Activated naive CD8-positive, alpha-beta T cell treated with anti-CD3 and anti-CD28 coated beads, Interleukin-2, amount 10 ng/mL, durations not matched to agents 7 days and 5 days (primary cell): ENCODE measurements around the gene SPTB. TPM values are rescaled to one million over a fixed set of nuclear protein-coding genes. Genes with fewer than 3 reads are reported as not detected.

Experiments used
- ATAC-seq: fragments of 150-1000 bp; cut with Tn5 transposase; one replicate; pipeline ENCODE4 v1.10.0; 2021; ENCODE audit warnings: low read depth, moderate library complexity
- POLR2A ChIA-PET: fragments of 350-600 bp; sonication (Branson Sonifier 250); formaldehyde crosslinking; loops from one replicate; lab custom pipeline; 2021; ENCODE audit warnings: antibody characterized with exemption; lab: Charles Lee
- DNase-seq: peaks from one replicate; pipeline ENCODE4 v3.0.0; 2021
- H3K27ac Mint-ChIP-seq: one replicate; pipeline ENCODE4 v1.8.0; 2022; ENCODE audit warnings: mild to moderate bottlenecking, mixed read lengths
- H3K27me3 Mint-ChIP-seq: one replicate; pipeline ENCODE4 v1.8.0; 2022; ENCODE audit warnings: mild to moderate bottlenecking, moderate library complexity, mixed read lengths
- H3K36me3 Mint-ChIP-seq: one replicate; pipeline ENCODE4 v1.8.0; 2021; ENCODE audit warnings: mild to moderate bottlenecking, mixed read lengths
- H3K4me1 Mint-ChIP-seq: one replicate; pipeline ENCODE4 v1.8.0; 2021; ENCODE audit warnings: mixed read lengths
- H3K4me3 Mint-ChIP-seq: one replicate; pipeline ENCODE4 v1.8.0; 2022; ENCODE audit warnings: mild to moderate bottlenecking, moderate library complexity, mixed read lengths
- H3K9me3 Mint-ChIP-seq: one replicate; pipeline ENCODE4 v1.8.0; 2021; ENCODE audit warnings: mixed read lengths
- total RNA-seq, 2 experiments: library from RNA; stranded (reverse); gene quantifications; one replicate each; pipeline ENCODE4 v1.2.3, GENCODE V29; 2021

SPTB gene
- total RNA-seq, 2 experiments from 2014 or later: not detected

DNA sequence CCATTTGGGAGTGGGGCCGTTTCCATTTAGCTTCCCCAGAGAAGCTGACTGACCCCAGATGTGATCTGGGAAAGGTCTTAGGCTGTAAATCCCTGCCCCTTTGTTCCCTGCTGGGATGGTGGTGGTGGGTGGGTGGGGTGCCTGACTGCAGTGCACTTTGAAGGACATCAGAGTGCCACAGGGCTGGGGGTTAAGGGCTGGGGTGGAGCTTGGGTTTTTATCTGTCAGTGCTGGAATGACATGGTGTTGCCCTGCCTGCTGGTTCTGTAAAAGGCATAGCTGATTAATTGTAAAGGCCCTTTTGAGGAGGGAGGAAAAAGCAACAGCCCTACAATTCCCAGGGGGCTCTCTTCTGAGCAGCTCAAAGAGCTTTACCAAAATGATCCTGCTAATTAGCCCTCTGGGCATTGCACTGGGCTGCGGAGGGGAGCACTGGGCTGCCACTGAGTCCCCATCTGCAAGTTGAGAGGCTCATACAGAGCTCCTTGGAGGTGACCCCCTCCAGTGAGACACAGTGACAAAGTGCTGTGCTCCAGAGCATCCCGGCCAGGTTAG, 154.4 kb downstream of the SPTB start:
- ATAC-seq: no peak
- Mint-ChIP-seq H3K27me3 (peaks cover 23% of the 10 kb centered on the region), H3K27ac (no peak overlapping the region), H3K9me3 (no peaks in the 10 kb centered on the region), H3K4me3 (no peak overlapping the region), H3K36me3 (no peaks in the 10 kb centered on the region), H3K4me1 (peaks cover 33% of the 10 kb centered on the region)
- DNase-seq: no peak
- POLR2A ChIA-PET: interaction anchor here (0.6 kb wide), 1 partner anchor 264 kb away, joined by 3 read pairs; no protein-coding TSS in a partner anchor

DNA sequence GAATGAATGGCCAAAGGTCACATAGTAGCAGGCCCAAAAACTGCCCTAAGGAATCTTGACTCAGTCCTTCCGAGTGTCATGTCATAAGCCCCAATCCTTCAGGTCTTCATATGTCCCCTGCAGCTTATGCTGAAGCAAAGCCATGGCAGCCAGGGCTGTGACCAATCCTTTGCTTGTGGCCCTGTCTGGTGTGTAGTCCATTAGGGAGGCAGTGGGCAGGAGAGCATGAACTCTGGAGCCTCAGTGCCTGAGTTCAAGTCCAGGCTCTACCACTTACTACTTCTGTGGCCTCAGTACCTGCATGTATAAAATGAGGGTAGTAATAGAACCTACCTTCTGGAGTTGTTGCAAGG, 155.2 kb downstream of the SPTB start:
- Mint-ChIP-seq H3K9me3 (no peaks in the 10 kb centered on the region), H3K4me3 (no peak overlapping the region), H3K36me3 (no peaks in the 10 kb centered on the region), H3K27ac (peak overlapping the region; percentile 16), H3K4me1 (peaks cover 27% of the 10 kb centered on the region), H3K27me3 (peaks cover 23% of the 10 kb centered on the region)
- ATAC-seq: no peak
- DNase-seq: no peak
- POLR2A ChIA-PET: no interaction called here

DNA sequence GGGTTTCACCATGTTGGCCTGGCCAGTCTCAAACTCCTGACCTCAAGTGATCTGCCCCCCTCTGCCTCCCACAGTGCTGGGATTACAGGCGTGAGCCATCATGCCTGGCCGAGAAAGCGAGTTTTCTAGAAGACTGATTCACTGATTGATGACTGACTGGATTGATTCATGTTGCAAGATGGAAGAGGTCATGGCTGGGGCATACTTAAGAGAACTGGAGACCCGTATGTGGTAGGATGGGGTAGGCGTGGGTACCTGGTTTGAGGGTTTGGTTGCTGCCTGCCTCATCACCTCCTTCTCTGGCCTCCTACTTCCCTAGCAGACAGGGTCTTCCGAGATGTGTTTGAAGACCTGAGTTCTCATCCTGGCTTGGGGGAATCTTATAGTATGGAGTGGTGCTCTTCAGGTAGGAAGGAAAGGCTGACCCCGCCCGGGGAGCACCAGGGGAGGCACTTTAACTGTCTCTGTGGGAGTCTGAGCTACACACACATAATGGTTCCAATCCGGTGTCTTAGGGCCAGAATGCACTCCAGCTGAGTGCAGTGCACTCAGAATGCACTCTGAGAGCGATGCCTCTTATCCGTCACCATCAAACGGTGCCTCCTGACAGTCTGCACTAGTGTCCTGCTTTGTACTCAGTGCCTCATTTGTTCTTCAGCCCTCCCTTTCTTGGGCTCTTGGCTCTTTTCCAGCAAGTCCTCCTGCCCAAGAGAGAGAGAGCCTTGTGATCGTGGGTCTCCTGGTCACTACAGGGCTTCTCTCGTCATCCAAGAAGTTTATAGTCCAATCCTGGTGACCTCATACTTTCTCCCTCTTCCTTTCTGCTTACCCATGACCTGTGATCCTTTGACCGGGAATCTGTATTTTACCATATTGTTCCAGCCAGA, 155.8 kb downstream of the SPTB start:
- H3K27ac Mint-ChIP-seq: peak overlapping the region; percentile 54
- peaks cover 25% of the 10 kb centered on the region for H3K4me1 Mint-ChIP-seq

DNA sequence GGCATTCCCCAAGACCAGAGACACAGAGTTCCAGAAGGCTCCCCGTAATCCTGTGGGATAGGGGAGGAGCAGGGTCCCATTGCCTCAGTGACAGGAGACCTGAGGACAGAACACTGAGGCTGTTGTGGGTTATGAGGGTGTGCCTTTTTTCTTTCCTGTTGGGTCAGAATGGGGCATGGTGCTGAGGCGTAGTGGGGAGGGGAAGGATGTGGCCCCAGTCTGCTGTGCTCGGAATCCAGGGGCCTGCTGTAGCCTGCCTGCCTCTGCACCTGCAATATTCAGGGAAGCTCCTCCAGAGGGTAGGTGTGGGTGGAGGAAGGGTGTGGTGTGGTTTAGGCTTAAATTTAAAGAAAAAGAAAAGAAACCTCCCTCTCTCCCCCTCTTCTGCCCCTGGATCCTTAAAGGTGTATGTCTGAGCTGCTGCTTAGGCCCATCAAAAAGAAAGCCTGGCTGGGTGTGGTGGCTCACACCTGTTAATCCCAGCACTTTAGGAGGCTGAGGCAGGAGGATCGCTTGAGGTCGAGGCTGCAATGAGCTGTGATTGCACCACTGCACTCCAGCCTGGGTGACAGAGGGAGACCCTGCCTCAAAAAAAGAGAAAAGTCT, 156.8 kb downstream of the SPTB start:
- H3K4me3 Mint-ChIP-seq: peak overlapping the region; percentile 29
- POLR2A ChIA-PET: interaction anchor here (0.5 kb wide), 1 partner anchor 248 kb away, joined by 5 read pairs; no protein-coding TSS in a partner anchor
- ATAC-seq: peak; percentile 88
- no peaks in the 10 kb centered on the region for H3K9me3 Mint-ChIP-seq
- H3K27ac Mint-ChIP-seq: peak overlapping the region; percentile 71
- H3K4me1 Mint-ChIP-seq: peaks cover 25% of the 10 kb centered on the region
- DNase-seq: no peak
- no peaks in the 10 kb centered on the region for H3K36me3 Mint-ChIP-seq
- peaks cover 25% of the 10 kb centered on the region for H3K27me3 Mint-ChIP-seq

More for the DNA sequence above, 155.8 kb downstream of the SPTB start:
- ATAC-seq (no peak), DNase-seq (no peak)
- Mint-ChIP-seq H3K4me3 (peak overlapping the region; percentile 12), H3K27me3 (peaks cover 23% of the 10 kb centered on the region), H3K36me3 (no peaks in the 10 kb centered on the region), H3K9me3 (no peaks in the 10 kb centered on the region)
- POLR2A ChIA-PET: no interaction called here

DNA sequence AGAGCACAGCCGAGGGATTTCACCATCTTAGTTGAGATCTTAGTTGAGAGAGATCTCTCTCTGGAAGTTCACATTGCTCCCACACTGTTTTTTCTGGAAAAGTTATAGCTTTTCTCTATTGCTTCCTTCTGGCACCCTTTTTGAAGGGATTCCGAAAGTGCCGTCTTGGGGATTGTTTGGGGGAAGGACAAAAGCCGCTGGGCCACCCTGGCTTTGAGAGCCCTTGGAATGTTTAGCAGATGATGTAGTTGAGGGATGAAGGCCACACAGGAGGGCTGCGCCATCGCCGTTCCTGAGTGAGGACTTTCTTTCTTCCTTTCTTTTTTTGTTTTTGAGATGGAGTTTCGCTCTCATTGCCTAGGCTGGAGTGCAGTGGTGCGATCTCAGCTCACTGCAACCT, 157.8 kb downstream of the SPTB start:
- Mint-ChIP-seq H3K9me3 (no peaks in the 10 kb centered on the region), H3K27me3 (peaks cover 28% of the 10 kb centered on the region), H3K4me3 (no peak overlapping the region), H3K4me1 (peaks cover 25% of the 10 kb centered on the region), H3K36me3 (no peaks in the 10 kb centered on the region), H3K27ac (peak overlapping the region; percentile 47)
- POLR2A ChIA-PET: interaction anchor here (0.6 kb wide), 1 partner anchor 17 kb away, joined by 3 read pairs; the partner anchor contains the start of gene PLEKHG3
- ATAC-seq (no peak), DNase-seq (no peak)

DNA sequence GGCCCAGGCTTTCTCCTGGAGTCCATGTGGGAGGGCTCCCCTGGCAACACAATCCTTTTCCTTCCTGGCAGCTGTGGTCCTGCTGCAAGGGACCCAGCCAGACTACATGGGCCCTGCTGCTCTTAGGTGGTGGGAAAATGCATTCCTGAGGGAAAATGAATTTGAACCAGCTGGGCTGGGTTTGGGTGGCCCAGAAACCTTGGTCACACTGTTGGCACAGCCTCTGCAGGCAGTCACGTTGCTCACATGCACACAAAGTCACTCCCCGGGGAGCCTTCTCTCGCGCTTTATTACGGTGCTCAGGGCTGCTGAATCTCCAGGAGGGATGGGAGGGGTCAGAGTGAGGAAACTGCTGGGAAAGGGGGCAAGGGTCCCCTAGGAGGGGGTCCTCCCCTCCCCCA, 158.3 kb downstream of the SPTB start:
- H3K4me3 Mint-ChIP-seq: no peak overlapping the region
- no peak for DNase-seq
- peaks cover 25% of the 10 kb centered on the region for H3K4me1 Mint-ChIP-seq
- H3K27ac Mint-ChIP-seq: no peak overlapping the region
- peaks cover 28% of the 10 kb centered on the region for H3K27me3 Mint-ChIP-seq
- POLR2A ChIA-PET: no interaction called here
- ATAC-seq: no peak
- H3K9me3 Mint-ChIP-seq: no peaks in the 10 kb centered on the region
- no peaks in the 10 kb centered on the region for H3K36me3 Mint-ChIP-seq

DNA sequence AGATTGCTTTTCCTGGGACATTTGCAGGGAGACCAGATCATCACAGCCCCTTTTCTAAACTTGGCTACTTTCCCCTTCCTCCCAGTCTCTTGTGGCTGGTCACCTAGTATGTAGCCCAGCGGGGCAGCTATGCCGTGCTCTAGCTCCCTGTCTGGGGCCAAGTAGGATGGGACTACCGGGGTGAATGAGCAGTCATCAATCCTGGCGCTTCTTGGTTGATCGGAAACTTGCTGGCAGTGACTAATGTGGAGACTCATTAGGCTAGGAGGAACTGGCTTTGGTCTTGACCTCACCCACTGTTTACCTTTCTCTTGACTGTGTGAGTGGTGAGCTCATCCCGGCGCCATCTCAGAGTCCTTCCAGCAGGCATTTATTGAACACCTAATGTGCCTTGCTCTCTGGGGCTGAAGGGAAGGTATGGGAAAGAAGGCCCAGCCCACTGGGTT, 159.6 kb downstream of the SPTB start:
- H3K27me3 Mint-ChIP-seq: peaks cover 20% of the 10 kb centered on the region
- H3K4me3 Mint-ChIP-seq: no peak overlapping the region
- ATAC-seq (no peak), DNase-seq (no peak)
- H3K4me1 Mint-ChIP-seq: peaks cover 25% of the 10 kb centered on the region
- H3K36me3 Mint-ChIP-seq: peaks cover 1% of the 10 kb centered on the region
- no peaks in the 10 kb centered on the region for H3K9me3 Mint-ChIP-seq
- POLR2A ChIA-PET: no interaction called here
- no peak overlapping the region for H3K27ac Mint-ChIP-seq

DNA sequence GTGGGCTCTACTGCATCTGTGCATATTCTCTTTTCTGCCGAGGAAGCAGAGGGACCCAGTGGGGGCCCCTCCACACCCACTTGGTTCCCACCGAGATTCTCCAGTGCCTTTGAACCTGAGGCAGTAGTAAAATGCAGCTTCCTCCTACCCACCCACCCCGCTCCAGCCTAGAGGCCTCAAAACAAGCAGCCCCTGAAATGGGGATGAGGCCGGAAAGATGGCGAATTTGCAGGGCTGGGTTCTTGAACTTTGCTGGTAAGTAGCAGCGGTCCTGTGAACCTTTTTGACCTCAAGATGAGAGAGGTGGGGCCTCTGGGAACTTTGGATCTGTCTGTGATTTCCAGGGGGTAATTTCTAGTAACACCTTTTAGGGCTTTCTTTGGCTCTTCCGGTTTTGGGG, 160.1 kb downstream of the SPTB start:
- peaks cover 25% of the 10 kb centered on the region for H3K4me1 Mint-ChIP-seq
- H3K27me3 Mint-ChIP-seq: peaks cover 18% of the 10 kb centered on the region
- POLR2A ChIA-PET: no interaction called here
- H3K27ac Mint-ChIP-seq: no peak overlapping the region
- ATAC-seq: no peak
- peaks cover 1% of the 10 kb centered on the region for H3K36me3 Mint-ChIP-seq
- H3K4me3 Mint-ChIP-seq: no peak overlapping the region
- DNase-seq: peak; percentile 15
- H3K9me3 Mint-ChIP-seq: no peaks in the 10 kb centered on the region

DNA sequence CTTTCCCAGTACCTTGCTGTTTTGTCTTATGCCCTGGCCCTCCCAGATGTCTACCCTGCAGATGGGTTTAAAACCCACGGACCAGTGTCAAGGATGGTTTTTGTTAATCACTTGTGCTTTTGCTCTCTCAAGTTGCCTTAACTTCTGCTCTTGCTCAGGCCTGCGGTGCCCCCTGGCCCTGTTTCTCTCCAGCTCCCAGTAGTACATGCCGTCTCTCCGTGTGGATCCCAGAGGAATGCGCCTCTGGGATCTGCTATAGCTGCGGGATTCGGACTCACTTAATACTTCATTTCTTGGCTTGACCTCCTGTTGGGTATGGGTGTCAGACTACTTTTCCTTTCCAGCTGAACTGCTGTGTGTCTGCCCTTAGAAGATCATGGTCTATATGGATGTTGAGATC, 160.9 kb downstream of the SPTB start:
- peaks cover 4% of the 10 kb centered on the region for H3K36me3 Mint-ChIP-seq
- H3K27me3 Mint-ChIP-seq: peaks cover 19% of the 10 kb centered on the region
- POLR2A ChIA-PET: no interaction called here
- H3K4me1 Mint-ChIP-seq: peaks cover 17% of the 10 kb centered on the region
- DNase-seq (no peak), ATAC-seq (no peak)
- H3K27ac Mint-ChIP-seq: no peak overlapping the region
- H3K9me3 Mint-ChIP-seq: peaks cover 5% of the 10 kb centered on the region
- no peak overlapping the region for H3K4me3 Mint-ChIP-seq

DNA sequence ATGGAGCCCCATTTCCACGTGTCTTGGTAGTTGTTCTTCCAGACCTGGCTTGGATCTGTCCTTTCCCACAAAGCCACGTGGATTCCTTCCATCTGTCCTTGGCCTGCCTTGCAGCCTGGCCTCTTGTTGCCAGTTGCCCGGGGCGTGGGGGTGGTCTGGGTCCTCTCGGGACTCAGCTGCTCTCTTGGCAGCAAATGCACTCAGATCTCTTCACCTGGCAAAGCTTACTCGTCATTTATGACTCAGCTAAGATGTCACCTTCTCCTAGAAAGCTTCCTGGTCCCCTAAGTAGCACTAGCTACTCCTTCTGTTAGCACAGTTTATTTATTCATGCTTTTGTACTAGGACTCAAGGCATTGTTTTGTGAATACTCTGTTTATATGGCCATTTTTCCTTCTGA, 161.8 kb downstream of the SPTB start:
- Mint-ChIP-seq H3K27me3 (peaks cover 27% of the 10 kb centered on the region), H3K4me3 (no peak overlapping the region), H3K9me3 (peaks cover 7% of the 10 kb centered on the region), H3K27ac (no peak overlapping the region), H3K36me3 (peaks cover 6% of the 10 kb centered on the region), H3K4me1 (peaks cover 10% of the 10 kb centered on the region)
- DNase-seq (no peak), ATAC-seq (no peak)
- POLR2A ChIA-PET: interaction anchor here (0.7 to 1.0 kb wide), 2 partner anchors 8 to 13 kb away, joined by 3 read pairs; no protein-coding TSS in a partner anchor

DNA sequence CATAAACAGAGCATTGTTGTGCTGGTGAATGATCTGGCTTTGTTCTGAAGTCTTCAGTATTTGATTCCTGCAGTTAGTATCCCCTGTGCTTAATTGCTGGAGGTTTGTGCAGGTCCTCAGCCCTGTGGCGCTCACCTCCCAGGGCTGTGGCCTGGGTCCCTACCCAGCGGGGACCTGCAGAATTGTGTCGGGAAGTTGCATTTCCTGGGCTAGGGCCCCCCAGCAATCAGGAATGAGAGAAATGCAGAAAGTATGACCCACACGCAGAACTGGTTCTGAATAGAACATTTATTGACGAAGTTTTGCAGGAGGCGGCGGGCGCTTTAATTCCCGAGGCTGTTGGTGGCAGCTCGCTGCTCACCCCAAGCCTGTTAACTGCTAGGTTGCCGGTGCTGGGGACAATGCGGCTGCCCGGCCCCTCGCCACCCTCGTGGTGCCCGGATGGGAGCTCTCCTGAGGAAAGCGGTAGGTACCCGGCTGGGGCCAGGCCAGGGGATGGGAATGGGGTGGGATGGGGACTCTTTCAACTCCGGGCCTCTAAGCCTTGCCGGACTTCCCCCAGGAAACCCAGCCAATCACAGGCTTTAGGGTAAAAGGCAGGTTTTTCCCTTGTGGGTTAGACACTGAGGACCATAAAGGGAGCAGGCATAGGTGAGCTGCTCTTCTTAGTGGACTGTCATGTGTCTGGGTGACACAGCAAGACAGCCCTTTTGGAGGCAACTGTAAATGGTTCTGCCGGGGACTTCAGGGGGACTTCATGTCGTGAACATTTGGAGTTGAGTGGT, 163.9 kb downstream of the SPTB start:
- POLR2A ChIA-PET: no interaction called here
- Mint-ChIP-seq H3K27me3 (peaks cover 40% of the 10 kb centered on the region), H3K4me1 (no peaks in the 10 kb centered on the region), H3K9me3 (peaks cover 11% of the 10 kb centered on the region), H3K4me3 (no peak overlapping the region), H3K27ac (no peak overlapping the region), H3K36me3 (peaks cover 7% of the 10 kb centered on the region)
- ATAC-seq (no peak), DNase-seq (no peak)

DNA sequence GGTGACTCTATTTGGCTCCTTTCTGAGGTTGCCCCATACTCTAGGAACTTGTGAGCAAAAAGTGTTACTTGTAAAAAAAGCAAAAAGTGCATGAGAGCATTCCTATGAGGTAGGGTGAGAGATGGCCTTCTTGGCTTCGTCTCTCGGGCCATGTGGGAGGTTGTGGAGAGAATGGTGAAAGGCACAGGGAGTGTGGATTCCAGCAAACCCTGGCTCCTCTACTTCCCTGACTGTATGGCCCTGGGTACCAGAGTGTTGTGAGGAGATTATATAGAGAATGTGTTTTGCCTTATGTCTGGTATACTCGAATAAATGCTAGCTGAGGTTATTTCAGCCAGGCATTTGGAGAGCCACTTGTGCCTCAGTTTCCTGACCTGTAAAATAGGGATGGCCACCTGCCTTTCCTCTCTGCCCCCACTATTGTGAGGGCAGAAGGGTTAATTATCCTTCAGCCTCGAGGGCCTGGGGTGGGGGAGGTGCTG, 164.5 kb downstream of the SPTB start:
- POLR2A ChIA-PET: no interaction called here
- no peak for ATAC-seq
- no peak for DNase-seq
- H3K36me3 Mint-ChIP-seq: peaks cover 7% of the 10 kb centered on the region
- no peaks in the 10 kb centered on the region for H3K4me1 Mint-ChIP-seq
- H3K27ac Mint-ChIP-seq: no peak overlapping the region
- no peak overlapping the region for H3K4me3 Mint-ChIP-seq
- H3K27me3 Mint-ChIP-seq: peaks cover 44% of the 10 kb centered on the region
- H3K9me3 Mint-ChIP-seq: peaks cover 11% of the 10 kb centered on the region
